LoVo (cell line): Measurements from ENCODE around the gene TMEM126B.

Source experiments
- DNase-seq: peaks from one replicate; pipeline ENCODE4 v3.0.0-alpha.2; 2016; ENCODE audit warnings: low spot score

TMEM126B gene

GRCh38 chr11:85682330-85683305, 54.2 kb downstream of the TMEM126B start:
- DNase-seq, result no peak

- DNase-seq, result no peak
Measured at GRCh38 chr11:85685125-85685819, 56.9 kb downstream of the TMEM126B start.

GRCh38 chr11:85685820-85686459, 57.5 kb downstream of the TMEM126B start, which contains the start of gene CCDC89:
Gene CCDC89 (minus strand): TSS chr11:85686195. CDS start chr11:85686130, 65 bp downstream.
- no peak for DNase-seq
